Left lobe of liver (tissue), 2 donors: ENCODE data around the gene SLC19A1. TPM values are rescaled to one million over a fixed set of nuclear protein-coding genes. Genes with fewer than 3 reads are reported as not detected.

Experiments used
- ATAC-seq: fragments of 200-7000 bp; cut with Tn5 transposase; one replicate; pipeline ENCODE4 v1.9.1; 2020; ENCODE audit warnings: mild to moderate bottlenecking, moderate library complexity
- DNase-seq: peaks from one replicate; pipeline ENCODE4 v3.0.0-alpha.2; 2020; ENCODE audit warnings: low spot score
- total RNA-seq: library from RNA; stranded (reverse); gene quantifications from one replicate; pipeline ENCODE4 v1.2.1, GENCODE V29; 2021
- donor health status: DM: no; HTN: no; CAD: no; lungs with moderate emphysema.
- donor health status: DM: no; HTN: yes; CAD: no.

The SLC19A1 gene
- total RNA-seq, 1 donor from 2014 or later = 13.7 TPM

DNA sequence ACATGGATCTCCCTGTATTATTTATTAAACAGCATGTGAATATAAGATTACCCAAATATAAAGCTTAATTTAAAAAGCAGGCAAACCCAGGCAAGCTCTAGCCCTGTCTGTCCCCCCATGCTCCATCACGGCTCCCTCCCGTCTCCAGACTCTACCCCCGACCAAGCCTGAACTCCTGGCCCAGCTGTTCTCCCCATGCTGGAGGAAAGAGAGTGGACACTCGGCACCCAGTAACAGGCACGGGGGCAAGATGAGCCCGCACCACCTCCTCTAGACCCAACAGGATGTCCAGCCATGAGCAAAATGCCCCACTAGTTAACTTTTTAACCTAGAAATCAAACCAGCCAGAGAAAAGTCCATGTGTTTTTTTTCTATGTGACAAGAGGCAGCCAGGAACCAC, 19.3 kb downstream of the SLC19A1 start:
- ATAC-seq (no peak), DNase-seq (peak; percentile 44)

DNA sequence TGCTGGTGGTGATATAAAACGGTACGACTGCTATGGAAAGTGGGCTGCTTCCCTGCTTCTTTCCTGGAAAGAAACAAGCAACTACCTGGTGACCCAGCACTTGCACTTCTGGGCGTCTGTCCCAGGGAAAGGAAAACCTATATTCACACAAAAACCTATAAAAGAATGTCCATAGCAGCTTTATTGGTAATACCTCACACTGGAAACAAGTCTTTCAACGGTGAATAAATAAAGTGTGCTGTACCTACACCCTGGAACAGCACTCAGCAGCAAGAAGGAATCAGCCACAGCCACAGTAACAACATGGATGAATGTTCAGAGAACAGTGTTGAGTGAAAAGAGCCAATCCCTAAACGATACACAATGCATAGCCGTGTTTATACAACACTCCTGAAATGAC, 19.9 kb downstream of the SLC19A1 start:
- no peak for DNase-seq
- ATAC-seq = no peak

GRCh38 chr21:45521241-45521640, 21.0 kb downstream of the SLC19A1 start:
- no peak for DNase-seq
- ATAC-seq = no peak

GRCh38 chr21:45519182-45519581, 23.1 kb downstream of the SLC19A1 start:
- DNase-seq (no peak), ATAC-seq (no peak)

GRCh38 chr21:45518742-45519141, 23.5 kb downstream of the SLC19A1 start:
- DNase-seq (no peak), ATAC-seq (no peak)

GRCh38 chr21:45517249-45518065, 24.8 kb downstream of the SLC19A1 start:
- ATAC-seq (peak; percentile 35), DNase-seq (peak; percentile 65)

DNA sequence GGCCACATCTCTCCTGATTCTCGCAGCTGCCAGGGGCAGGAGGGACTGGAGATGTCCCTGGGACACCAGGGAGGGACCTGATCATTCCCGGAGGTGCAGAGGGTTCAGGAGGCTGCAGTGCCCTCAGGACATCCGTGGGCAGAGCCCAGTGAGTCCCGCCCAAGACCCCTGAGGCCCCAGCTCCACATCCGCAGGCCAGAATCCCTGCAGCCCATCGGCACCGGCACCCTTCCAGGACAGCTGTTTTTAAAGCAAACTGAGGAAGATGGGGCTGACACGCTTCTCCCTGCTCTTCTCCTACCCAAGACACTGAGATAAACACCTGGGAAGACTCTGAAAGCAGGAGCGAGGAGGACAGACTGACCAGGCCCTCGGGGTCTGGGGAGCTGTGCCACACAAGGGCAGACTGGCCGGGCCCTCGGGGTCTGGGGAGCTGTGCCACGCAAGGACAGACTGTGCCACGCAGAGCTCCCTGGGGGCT, 25.5 kb downstream of the SLC19A1 start:
- DNase-seq (no peak), ATAC-seq (no peak)

DNA sequence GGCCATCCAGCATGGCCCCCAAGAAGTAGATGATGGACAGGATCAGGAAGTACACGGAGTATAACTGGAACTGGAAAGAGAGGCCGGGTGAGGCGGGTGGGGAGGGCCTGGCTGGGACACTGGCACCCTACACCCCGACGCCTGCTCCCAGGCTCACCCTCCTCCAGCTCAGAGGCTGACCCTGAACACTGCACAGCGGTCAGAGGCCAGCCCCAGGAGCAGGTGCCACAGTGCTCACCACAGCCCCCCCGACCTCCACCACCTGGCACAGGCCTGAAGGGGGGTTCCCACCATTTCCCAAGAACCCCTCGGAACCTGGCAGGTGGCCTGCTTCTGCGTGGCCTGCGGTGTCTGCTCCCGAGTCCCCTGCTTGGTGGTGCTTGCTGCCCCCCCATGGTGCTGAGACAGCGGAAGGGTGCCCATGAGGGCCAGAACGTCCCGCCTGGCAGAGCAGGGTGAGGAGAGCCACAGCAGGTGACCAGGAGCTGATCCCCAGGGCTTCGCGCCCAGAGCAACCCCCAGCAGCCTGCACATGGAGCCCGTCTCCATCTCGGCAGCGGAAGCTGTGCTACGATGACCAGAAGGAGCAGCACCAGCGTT, 26.1 kb downstream of the SLC19A1 start:
- peak; percentile 52 for DNase-seq
- no peak for ATAC-seq

DNA sequence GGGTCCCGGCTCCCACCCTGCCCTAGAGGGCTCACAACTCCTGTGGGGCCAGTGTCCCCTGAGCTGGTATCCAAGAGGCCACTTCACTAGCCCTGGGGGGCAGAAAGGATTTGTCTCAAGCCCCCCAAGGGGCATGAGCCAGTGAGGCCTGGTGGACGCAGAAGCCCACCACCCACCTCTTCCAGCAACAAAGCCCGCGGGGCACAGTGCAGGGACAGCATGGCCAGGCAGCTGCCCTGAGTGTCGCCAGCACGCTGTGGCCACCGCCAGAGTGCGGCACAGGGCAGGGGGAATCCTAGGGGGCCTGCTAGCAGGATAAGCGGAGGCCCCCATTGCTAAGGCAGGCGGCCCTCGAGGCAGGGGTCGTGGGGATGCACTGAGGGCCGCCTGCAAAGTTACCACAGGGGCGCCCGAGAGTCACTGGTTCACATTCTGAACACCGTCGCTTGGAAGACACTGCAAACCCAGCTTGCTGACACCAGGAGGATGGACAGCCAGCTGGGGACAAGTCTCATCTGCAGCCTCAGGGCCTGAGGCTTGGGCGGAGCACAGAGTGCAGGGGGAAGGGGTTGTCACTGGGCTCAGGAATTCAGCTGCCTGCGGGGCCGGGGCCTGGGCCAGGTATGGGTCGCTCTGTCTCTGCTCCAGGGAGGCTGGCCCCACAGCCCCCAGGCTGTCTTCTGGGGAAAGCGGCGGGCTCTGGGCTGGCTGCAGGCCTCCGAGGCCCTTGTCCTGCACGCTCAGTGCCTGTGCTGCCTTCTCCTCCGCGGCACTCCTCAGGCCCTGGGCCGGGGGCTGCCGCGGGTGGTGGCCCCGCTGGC, 26.8 kb downstream of the SLC19A1 start:
- no peak for ATAC-seq
- DNase-seq = peak; percentile 47

GRCh38 chr21:45514311-45515021, 27.8 kb downstream of the SLC19A1 start:
- DNase-seq = peak; percentile 47
- no peak for ATAC-seq

DNA sequence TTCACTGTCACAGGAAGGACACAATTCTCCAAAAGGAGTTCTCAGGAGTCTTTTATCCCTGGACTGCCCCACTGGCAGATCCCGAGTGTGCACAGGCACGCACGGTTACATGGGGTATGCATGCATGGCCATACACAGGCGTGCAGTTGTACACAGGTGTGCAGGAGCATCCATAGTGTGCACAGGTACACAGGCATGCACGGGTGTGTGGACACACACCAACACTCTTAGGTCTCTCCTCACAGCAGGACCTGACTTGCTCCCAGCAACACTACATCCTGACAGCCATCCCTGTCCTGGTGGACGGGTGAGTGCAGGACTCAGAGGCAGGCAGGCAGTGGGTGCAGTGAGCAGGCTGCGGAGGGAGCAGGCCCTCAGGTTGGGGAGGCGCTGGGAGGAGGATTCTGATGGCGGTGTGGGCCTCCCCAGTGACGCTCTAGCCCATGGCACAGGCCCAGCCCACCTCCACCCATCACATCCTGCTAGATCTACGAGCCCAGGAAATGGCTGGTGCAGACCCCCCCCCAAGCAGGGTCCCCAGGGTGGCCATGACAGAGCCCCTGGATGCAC, 28.4 kb downstream of the SLC19A1 start:
- DNase-seq = peak; percentile 48

DNA sequence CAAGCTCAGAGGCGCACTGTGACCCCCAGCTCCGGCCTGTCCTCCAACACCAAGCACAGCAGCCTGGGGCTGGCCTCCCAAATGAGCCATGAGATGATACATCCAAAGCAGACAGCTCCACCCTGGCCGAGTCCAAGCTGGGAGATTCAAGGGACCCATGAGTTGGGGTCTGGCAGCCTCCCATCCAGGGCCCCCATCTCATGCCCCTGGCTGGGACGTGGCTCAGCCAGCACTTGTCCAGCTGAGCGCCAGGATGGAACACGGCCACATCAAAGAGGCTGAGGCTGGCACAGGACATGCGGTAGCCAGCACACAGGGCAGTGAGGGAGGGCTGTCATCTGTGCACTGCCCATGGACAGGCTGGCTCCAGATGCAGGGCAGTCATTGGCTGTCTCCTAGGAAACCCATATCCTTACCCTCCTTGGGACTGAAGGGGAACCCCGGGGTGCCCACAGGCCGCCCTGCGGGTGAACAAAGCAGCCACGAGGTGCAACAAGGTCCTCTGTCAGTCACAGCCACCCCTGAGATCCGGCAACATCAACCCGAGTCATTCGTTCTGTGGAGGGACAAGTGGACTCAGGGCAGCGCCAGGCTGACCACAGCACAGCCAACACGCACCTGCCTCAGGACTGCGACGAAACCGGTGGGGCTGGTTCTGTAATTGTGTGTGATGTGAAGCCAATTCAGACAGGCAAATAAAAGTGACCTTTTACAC, 29.1 kb downstream of the SLC19A1 start:
- DNase-seq (peak; percentile 66), ATAC-seq (peak; percentile 46)

More for the DNA sequence above, 28.4 kb downstream of the SLC19A1 start:
- ATAC-seq = peak; percentile 2

DNA sequence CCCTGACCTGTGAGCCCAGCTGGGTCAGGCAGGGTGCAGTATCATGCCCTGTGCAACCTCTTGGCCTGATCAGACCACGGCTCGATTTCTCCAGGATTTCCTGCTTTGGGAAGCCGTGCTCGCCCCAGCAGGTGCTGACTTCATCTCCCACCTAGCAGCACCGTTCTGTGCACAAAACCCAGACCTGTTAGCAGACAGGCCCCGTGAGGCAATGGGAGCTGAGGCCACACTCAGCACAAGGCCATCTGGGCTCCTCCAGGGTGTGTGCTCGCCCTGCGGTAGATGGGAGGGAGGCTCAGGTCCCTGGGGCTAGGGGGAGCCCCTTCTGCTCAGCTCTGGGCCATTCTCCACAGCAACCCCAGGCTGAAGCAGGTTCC, 29.6 kb downstream of the SLC19A1 start:
- no peak for DNase-seq
- ATAC-seq = peak; percentile 0

DNA sequence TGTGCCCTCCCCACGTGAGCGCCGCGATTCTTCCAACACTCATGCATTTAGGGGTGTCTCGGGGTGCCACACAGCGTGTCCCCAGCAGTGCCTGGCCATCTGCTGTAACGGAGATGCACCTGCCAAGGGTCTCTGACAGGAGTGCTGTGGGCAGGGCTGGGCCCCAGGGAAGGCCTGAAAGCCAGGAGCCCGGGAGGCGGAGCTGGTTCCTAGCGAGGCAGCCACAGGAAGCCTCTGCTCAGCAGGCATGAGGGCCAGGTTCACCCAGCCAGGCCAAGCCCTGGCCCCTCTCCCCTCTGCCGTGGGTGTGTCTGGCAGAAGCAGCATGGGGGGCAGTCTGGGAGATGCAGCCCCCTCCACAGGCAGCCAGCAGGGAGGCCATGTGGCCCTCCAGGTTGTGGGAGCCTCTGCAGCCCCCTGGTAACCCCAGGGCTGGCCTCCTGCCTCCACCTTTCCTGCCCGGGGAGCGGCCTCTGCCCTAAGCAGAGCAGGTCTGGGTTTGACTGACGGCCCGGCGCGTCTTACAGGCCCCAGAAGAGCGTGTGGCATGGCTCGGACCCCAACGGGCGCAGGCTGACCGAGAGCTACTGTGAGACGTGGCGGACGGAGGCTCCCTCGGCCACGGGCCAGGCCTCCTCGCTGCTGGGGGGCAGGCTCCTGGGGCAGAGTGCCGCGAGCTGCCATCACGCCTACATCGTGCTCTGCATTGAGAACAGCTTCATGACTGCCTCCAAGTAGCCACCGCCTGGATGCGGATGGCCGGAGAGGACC, 30.4 kb downstream of the SLC19A1 start:
- DNase-seq (peak; percentile 51), ATAC-seq (no peak)

DNA sequence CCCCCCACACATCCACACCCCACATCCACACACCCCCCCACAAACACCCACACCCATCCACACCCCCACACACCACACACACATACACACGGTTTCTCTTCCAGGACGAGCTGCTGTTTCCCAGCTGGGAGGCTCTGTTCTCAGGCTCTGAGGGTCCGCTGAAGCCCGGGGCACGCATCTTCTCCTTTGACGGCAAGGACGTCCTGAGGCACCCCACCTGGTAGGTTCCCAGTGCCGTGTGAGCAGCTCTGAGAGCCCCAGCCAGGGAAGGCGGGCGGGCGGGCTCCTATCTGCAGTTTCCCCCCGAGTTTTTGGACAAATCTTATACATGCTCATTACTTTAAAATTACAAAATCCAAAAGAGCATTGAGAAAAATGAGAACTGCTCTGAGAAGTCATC, 31.2 kb downstream of the SLC19A1 start:
- DNase-seq (peak; percentile 47), ATAC-seq (no peak)

- peak; percentile 44 for DNase-seq
- no peak for ATAC-seq
Measured at GRCh38 chr21:45510466-45510955, 31.7 kb downstream of the SLC19A1 start.

DNA sequence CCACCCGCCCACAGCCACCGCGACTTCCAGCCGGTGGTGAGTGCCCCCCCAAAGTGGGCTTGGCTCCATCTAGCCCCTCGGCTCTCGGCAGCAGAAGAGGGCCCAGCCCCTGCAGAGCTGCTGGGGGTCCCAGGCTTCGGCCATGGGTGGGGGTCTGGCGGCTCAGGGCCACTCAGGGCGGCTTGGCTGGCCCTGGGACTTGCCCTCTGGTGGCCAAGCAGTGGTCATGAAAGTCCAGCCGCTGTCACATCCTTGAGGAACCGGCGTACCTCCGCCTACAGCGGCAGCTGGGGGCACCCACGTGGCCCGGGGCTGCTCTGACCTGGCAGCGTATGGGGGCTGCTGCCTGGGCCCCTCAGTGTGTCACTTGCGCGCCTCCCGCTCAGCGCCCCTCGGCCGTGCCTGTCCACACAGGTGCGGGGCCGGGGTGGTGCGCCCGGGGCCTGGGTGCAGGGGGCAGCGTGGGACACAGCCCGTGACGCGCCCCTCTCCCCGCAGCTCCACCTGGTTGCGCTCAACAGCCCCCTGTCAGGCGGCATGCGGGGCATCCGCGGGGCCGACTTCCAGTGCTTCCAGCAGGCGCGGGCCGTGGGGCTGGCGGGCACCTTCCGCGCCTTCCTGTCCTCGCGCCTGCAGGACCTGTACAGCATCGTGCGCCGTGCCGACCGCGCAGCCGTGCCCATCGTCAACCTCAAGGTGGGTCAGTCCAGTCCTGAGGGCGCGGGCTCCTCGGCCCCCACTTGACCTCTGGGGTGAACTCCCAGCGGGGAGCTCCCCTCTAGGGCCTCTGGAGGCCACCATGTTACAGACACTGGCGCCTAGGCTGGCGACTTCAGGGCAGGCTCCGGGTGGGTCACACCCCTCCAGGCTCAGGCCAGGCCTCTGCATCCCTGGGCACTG, 32.4 kb downstream of the SLC19A1 start:
- peak; percentile 56 for DNase-seq
- ATAC-seq = no peak
